Esophagus squamous epithelium (tissue), 5 donors: ENCODE data around the gene PTPRCAP. TPM values are rescaled to one million over a fixed set of nuclear protein-coding genes. Genes with fewer than 3 reads are reported as not detected.

Experiments
- DNase-seq: peaks from one replicate; lab custom pipeline; 2025; lab: John Stamatoyannopoulos, UW
- H3K27ac ChIP-seq, 4 donors: fragments of 200-600 bp; sonication (generic); one replicate each; pipeline ENCODE4 v1.5.1; 2016 to 2019; ENCODE audit warnings: mild to moderate bottlenecking in 1 of 4
- H3K27me3 ChIP-seq, 4 donors: fragments of 200-600 bp; sonication (generic); 1 replicate in 3 of 4; 2 replicates in 1 of 4; pipeline versions ENCODE4 v1.5.1 to v1.6.0; 2017 to 2021; ENCODE audit warnings: antibody characterized with exemption in 1 of 4
- H3K36me3 ChIP-seq, 3 donors: fragments of 200-600 bp; sonication (generic); one replicate each; pipeline ENCODE4 v1.5.1; 2016 to 2019
- H3K4me1 ChIP-seq, 3 donors: fragments of 200-600 bp; sonication (generic); one replicate each; pipeline ENCODE4 v1.5.1; 2017 to 2019
- H3K4me3 ChIP-seq, 4 donors: fragments of 200-600 bp; sonication (generic); 1 replicate in 3 of 4; 2 replicates in 1 of 4; pipeline ENCODE4 v1.5.1; 2016 to 2019; ENCODE audit warnings: mild to moderate bottlenecking in 2 of 4, moderate library complexity in 1 of 4
- H3K9me3 ChIP-seq, 3 donors: fragments of 200-600 bp; sonication (generic); one replicate each; pipeline ENCODE4 v1.5.1; 2016 to 2019
- POLR2A ChIP-seq, 4 donors: fragments of 450-650 bp; IDR thresholded peaks; one replicate each; pipeline ENCODE4 v1.6.1; 2017; ENCODE audit warnings: antibody characterized with exemption in 4 of 4, mild to moderate bottlenecking in 4 of 4, moderate library complexity in 3 of 4
- WGBS, 2 donors: methylation state at CpG; one replicate each; pipeline ENCODE4 v1.1.5; 2018; 5-methylcytosine and 5-hydroxymethylcytosine counted together
- intact Hi-C: fragments of 100-400 bp; cut with DNase I; formaldehyde crosslinking; loops from one replicate; pipeline ENCODE4 v1.15.0; 2022
- total RNA-seq, 4 donors: library from RNA; depleted of rRNA; stranded (reverse); fragments of >200 nt; gene quantifications; one replicate each; pipeline ENCODE4 v1.1.0, GENCODE V29; 2016
- TF ChIP-seq, protein P1 (sequence below), 6 experiments: fragments of 450-650 bp in 4 of 6; fragments of 200-600 bp in 2 of 6; sonication (generic) in 2 of 6; IDR thresholded peaks; one replicate each; pipeline ENCODE4 v1.5.1; 2016 to 2019; ENCODE audit warnings: antibody characterized with exemption in 6 of 6, mild to moderate bottlenecking in 4 of 6, moderate library complexity in 4 of 6
- donor health status: DM: yes; HTN: yes; CAD: no.

Gene PTPRCAP
- total RNA-seq, 4 donors from 2014 or later: 5.9 to 14.1 (median 6.8) TPM

DNA sequence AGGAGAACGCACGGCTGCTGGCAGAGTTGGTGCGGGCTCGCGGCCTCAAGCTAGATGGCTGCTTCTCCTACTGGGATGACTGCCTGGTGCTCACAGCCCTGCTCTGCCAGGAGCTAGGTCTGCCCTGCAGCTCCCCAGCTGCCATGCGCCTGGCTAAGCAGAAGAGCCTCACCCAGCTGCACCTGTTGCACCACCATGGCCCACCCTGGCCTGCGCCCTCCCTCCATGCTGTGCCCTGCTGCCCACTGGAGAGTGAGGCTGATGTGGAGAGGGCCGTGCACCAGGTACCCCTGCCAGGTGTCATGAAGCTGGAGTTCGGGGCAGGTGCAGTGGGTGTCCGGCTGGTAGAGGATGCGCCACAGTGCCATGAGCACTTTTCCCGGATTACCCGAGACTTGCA lies 14.0 kb downstream of the PTPRCAP start:
- DNase-seq: no peak
- intact Hi-C loops: no loop called here
- H3K27me3 ChIP-seq: no peaks in the 10 kb centered on the region
- no peak overlapping the region for H3K4me3 ChIP-seq
- H3K36me3 ChIP-seq: no peaks in the 10 kb centered on the region
- no peak for TF ChIP-seq POLR2A (IDR thresholded peaks at IDR 0.05)
- TF ChIP-seq, protein P1, sequence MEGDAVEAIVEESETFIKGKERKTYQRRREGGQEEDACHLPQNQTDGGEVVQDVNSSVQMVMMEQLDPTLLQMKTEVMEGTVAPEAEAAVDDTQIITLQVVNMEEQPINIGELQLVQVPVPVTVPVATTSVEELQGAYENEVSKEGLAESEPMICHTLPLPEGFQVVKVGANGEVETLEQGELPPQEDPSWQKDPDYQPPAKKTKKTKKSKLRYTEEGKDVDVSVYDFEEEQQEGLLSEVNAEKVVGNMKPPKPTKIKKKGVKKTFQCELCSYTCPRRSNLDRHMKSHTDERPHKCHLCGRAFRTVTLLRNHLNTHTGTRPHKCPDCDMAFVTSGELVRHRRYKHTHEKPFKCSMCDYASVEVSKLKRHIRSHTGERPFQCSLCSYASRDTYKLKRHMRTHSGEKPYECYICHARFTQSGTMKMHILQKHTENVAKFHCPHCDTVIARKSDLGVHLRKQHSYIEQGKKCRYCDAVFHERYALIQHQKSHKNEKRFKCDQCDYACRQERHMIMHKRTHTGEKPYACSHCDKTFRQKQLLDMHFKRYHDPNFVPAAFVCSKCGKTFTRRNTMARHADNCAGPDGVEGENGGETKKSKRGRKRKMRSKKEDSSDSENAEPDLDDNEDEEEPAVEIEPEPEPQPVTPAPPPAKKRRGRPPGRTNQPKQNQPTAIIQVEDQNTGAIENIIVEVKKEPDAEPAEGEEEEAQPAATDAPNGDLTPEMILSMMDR (IDR thresholded peaks at IDR 0.05): no peak
- H3K27ac ChIP-seq: peak overlapping the region in 1 of 4 donors; percentile 69
- H3K4me1 ChIP-seq: peaks cover 21 to 54% (median 36%) of the 10 kb centered on the region in 3 donors
- WGBS, 2 donors: 79 to 100% methylated on average over 1 to 5 of the region's 13 CpGs
- no peaks in the 10 kb centered on the region for H3K9me3 ChIP-seq

DNA sequence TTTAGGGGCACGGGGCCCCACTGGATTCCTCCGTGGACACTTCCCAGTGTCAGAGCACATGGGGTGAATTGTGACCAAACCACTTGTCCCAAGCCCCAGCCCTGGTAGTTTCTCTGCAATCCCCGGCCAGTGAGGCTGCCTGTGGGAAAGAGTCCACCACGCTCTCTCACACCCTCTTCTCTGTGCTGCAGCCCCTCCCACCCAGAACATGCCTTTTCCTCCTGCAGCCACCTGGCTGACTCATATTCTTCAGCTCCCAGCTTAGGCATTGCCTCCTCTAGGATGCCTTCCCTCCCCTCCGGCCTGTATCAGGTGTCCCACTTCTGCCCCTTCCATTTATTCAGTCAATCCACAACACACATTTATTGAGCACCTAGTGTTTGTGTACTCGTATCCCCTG lies 14.6 kb downstream of the PTPRCAP start:
- TF ChIP-seq POLR2A (IDR thresholded peaks at IDR 0.05): no peak
- TF ChIP-seq, protein P1 (IDR thresholded peaks at IDR 0.05): no peak
- Histone ChIP-seq H3K27me3 (no peaks in the 10 kb centered on the region), H3K36me3 (no peaks in the 10 kb centered on the region), H3K4me1 (peaks cover 22 to 59% (median 39%) of the 10 kb centered on the region in 3 donors), H3K27ac (peak overlapping the region in 3 of 4 donors; percentile 35 to 69 (median 61)), H3K9me3 (no peaks in the 10 kb centered on the region), H3K4me3 (no peak overlapping the region)
- intact Hi-C loops: no loop called here
- no peak for DNase-seq
- 31 to 32% methylated on average over 4 to 6 of the region's 6 CpGs for WGBS, 2 donors

DNA sequence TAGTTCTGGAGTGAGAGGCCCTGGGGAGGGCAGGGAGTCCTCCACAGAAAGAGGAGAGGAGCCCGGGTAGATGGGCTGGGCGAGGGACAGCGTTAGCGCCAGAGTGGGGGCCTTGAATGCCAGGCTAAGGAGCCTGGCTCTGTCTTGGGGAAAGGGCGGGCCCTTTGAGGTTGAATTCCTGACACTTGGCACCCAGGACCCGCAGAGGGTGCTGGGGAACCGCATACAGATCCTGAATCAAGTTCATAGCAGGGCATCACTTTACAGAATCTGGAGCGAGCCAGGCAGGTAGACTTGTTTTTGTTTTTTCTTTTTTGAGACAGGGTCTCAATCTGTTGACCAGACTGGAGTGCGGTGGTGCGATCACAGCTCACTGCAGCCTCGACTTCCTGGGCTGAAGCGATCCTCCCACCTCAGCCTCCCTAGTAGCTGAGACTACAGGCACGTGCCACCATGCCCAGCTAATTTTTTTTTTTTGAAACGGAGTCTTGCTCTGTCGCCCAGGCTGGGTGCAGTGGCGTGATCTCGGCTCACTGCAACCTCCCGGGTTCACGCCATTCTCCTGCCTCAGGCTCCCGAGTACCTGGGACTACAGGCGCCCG lies 16.0 kb downstream of the PTPRCAP start:
- Histone ChIP-seq H3K9me3 (no peaks in the 10 kb centered on the region), H3K36me3 (no peaks in the 10 kb centered on the region), H3K27ac (peak overlapping the region; percentile 71 to 97 (median 90)), H3K4me1 (peaks cover 25 to 65% (median 44%) of the 10 kb centered on the region in 3 donors), H3K27me3 (no peaks in the 10 kb centered on the region), H3K4me3 (peak overlapping the region; percentile 50 to 89 (median 68))
- TF ChIP-seq POLR2A (IDR thresholded peaks at IDR 0.05): no peak
- TF ChIP-seq, protein P1 (IDR thresholded peaks at IDR 0.05): no peak
- intact Hi-C loops: no loop called here
- DNase-seq: no peak
- WGBS, 2 donors: 72 to 78% methylated on average over 10 to 17 of the region's 22 CpGs

DNA sequence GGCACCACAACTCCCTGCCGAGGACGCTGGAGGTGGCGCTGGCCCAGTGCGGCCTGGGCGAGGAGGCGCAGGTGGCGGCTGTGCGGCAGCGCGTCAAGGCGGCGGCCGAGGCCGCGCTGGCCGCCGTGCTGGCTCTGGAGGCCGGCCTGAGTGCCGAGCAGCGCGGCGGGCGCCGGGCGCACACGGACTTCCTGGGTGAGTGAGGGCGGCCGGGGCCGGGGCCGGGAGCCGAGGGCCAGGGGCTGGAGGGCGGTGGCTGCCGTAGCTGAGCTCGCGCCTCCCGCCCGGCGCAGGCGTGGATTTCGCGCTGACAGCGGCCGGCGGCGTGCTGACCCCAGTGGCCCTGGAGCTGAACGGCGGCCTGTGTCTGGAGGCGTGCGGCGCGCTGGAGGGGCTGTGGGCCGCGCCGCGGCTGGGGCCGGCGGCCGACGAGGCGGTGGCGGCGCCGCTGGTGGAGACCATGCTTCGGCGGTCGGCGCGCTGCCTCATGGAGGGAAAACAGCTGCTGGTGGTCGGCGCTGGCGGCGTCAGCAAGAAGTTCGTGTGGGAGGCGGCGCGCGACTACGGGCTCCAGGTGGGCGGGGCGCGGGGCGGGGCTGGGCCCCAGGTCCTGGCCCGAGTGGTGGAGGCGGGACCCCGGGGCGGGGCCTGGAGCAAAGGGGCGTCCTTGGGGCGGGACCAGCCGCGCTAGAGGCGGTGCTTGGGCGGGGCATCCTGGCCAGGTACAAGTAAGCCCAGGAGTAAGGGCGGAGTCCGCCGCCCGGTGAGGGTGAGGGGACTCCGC lies 16.6 kb downstream of the PTPRCAP start:
- H3K4me1 ChIP-seq: peaks cover 32 to 72% (median 51%) of the 10 kb centered on the region in 3 donors
- intact Hi-C loops: no loop called here
- peak in 2 of 4 donors; percentile 60 to 81 for TF ChIP-seq POLR2A (IDR thresholded peaks at IDR 0.05)
- TF ChIP-seq, protein P1 (IDR thresholded peaks at IDR 0.05): peak in 1 of 6 experiments; percentile 18
- peak; percentile 74 for DNase-seq
- H3K36me3 ChIP-seq: no peaks in the 10 kb centered on the region
- peak overlapping the region; percentile 81 to 97 (median 90) for H3K27ac ChIP-seq
- H3K4me3 ChIP-seq: peak overlapping the region; percentile 50 to 89 (median 68)
- WGBS, 2 donors: 0% methylated on average over 4 of the region's 97 CpGs; no CpG with 5 or more reads in 1 of the 2 donors
- no peaks in the 10 kb centered on the region for H3K9me3 ChIP-seq
- H3K27me3 ChIP-seq: no peaks in the 10 kb centered on the region
